ENCODE measurements around the gene SPATA7. TPM values are rescaled to one million over a fixed set of nuclear protein-coding genes. Genes with fewer than 3 reads are reported as not detected.

SPATA7 gene
- total RNA-seq, 1 donor from 2014 or later, result 32.7 TPM

- Mint-ChIP-seq H3K27me3 (no peaks in the 10 kb centered on the region), H3K27ac (peak overlapping the region; percentile 19), H3K36me3 (ENCODE audit: insufficient read depth) (peaks cover 42% of the 10 kb centered on the region), H3K9me3 (ENCODE audit: low read depth) (peaks cover 16% of the 10 kb centered on the region), H3K4me1 (ENCODE audit: low read depth) (peaks cover 4% of the 10 kb centered on the region), H3K4me3 (ENCODE audit: low read depth) (no peak overlapping the region)
- TF ChIP-seq CTCF (IDR thresholded peaks at IDR 0.05; ENCODE audit: unreplicated experiment), result no peak
- no peak for DNase-seq (ENCODE audit: low spot score, unreplicated experiment)
Observed at GRCh38 chr14:88420187-88420586, 34.7 kb downstream of the SPATA7 start.

GRCh38 chr14:88421286-88421685 lies 35.8 kb downstream of the SPATA7 start:
- DNase-seq (ENCODE audit: low spot score, unreplicated experiment), result no peak
- no peaks in the 10 kb centered on the region for H3K27me3 Mint-ChIP-seq
- TF ChIP-seq CTCF (IDR thresholded peaks at IDR 0.05; ENCODE audit: unreplicated experiment), result no peak
- H3K9me3 Mint-ChIP-seq (ENCODE audit: low read depth), result peaks cover 9% of the 10 kb centered on the region
- peaks cover 32% of the 10 kb centered on the region for H3K36me3 Mint-ChIP-seq (ENCODE audit: insufficient read depth)
- no peak overlapping the region for H3K4me3 Mint-ChIP-seq (ENCODE audit: low read depth)
- H3K4me1 Mint-ChIP-seq (ENCODE audit: low read depth), result peaks cover 4% of the 10 kb centered on the region
- H3K27ac Mint-ChIP-seq, result no peak overlapping the region

GRCh38 chr14:88422047-88422446 lies 36.6 kb downstream of the SPATA7 start:
- peaks cover 9% of the 10 kb centered on the region for H3K9me3 Mint-ChIP-seq (ENCODE audit: low read depth)
- H3K4me1 Mint-ChIP-seq (ENCODE audit: low read depth), result peaks cover 4% of the 10 kb centered on the region
- no peak overlapping the region for H3K4me3 Mint-ChIP-seq (ENCODE audit: low read depth)
- no peak overlapping the region for H3K27ac Mint-ChIP-seq
- peaks cover 28% of the 10 kb centered on the region for H3K36me3 Mint-ChIP-seq (ENCODE audit: insufficient read depth)
- TF ChIP-seq CTCF (IDR thresholded peaks at IDR 0.05; ENCODE audit: unreplicated experiment), result no peak
- DNase-seq (ENCODE audit: low spot score, unreplicated experiment), result no peak
- no peaks in the 10 kb centered on the region for H3K27me3 Mint-ChIP-seq

GRCh38 chr14:88422919-88423650 lies 37.6 kb downstream of the SPATA7 start:
- Mint-ChIP-seq H3K36me3 (ENCODE audit: insufficient read depth) (peaks cover 18% of the 10 kb centered on the region), H3K27me3 (no peaks in the 10 kb centered on the region), H3K9me3 (ENCODE audit: low read depth) (peaks cover under 1% of the 10 kb centered on the region), H3K4me3 (ENCODE audit: low read depth) (no peak overlapping the region), H3K4me1 (ENCODE audit: low read depth) (peaks cover 4% of the 10 kb centered on the region), H3K27ac (no peak overlapping the region)
- no peak for TF ChIP-seq CTCF (IDR thresholded peaks at IDR 0.05; ENCODE audit: unreplicated experiment)
- DNase-seq (ENCODE audit: low spot score, unreplicated experiment), result no peak

GRCh38 chr14:88424573-88424972 lies 39.1 kb downstream of the SPATA7 start:
- Mint-ChIP-seq H3K4me3 (ENCODE audit: low read depth) (no peak overlapping the region), H3K27ac (no peak overlapping the region), H3K9me3 (ENCODE audit: low read depth) (no peaks in the 10 kb centered on the region), H3K27me3 (no peaks in the 10 kb centered on the region), H3K4me1 (ENCODE audit: low read depth) (peaks cover 4% of the 10 kb centered on the region), H3K36me3 (ENCODE audit: insufficient read depth) (peaks cover 8% of the 10 kb centered on the region)
- no peak for TF ChIP-seq CTCF (IDR thresholded peaks at IDR 0.05; ENCODE audit: unreplicated experiment)
- no peak for DNase-seq (ENCODE audit: low spot score, unreplicated experiment)

All from progenitor cell of endocrine pancreas (in vitro differentiated cells).